Keratinocyte (primary cell): ENCODE measurements around the gene NPFFR2.

Experiments used
- CTCF ChIP-seq, 3 experiments: IDR thresholded peaks in 1 of 3; conservative IDR thresholded peaks in 1 of 3; optimal IDR thresholded peaks in 1 of 3; 2 replicates in 2 of 3; 3 replicates in 1 of 3; pipeline versions ENCODE3 to v1.5.1; 2011; ENCODE audit warnings: low read length in 3 of 3, mild to moderate bottlenecking in 3 of 3, moderate library complexity in 2 of 3, control low read depth in 1 of 3, inconsistent platforms in 1 of 3; ENCODE audit not compliant: insufficient read depth in 2 of 3; ENCODE audit errors: extremely low read depth in 1 of 3
- EZH2 ChIP-seq: IDR thresholded peaks from one replicate; pipeline ENCODE4 v1.6.1; 2012; ENCODE audit warnings: inconsistent platforms, mild to moderate bottlenecking, low read length, moderate library complexity

GRCh38 chr4:71992571-71993312 lies 39.1 kb upstream of the NPFFR2 start:
- TF ChIP-seq CTCF (optimal IDR thresholded peaks at IDR 0.05 in 1 of 3, IDR thresholded peaks at IDR 0.05 in 1 of 3, conservative IDR thresholded peaks at IDR 0.05 in 1 of 3; ENCODE audit: extremely low read depth in 1 of 3, insufficient read depth in 2 of 3, low read length in 3 of 3), result no peak
- no peak for TF ChIP-seq EZH2
